Stromal cell of bone marrow (primary cell): Measurements from ENCODE around the gene TRIM28.
A peak's percentile ranks its signal among the peaks of the same experiment; 100 is the strongest.

Source experiments
- DNase-seq: peaks from one replicate; pipeline ENCODE4 v3.0.0-alpha.2; 2012; ENCODE audit warnings: low read depth

TRIM28 gene

GRCh38 chr19:58549664-58550361 lies 5.9 kb downstream of the TRIM28 start:
- DNase-seq, result no peak

GRCh38 chr19:58550362-58551122 lies 6.7 kb downstream of the TRIM28 start:
- no peak for DNase-seq

GRCh38 chr19:58551123-58551497 lies 7.2 kb downstream of the TRIM28 start:
- no peak for DNase-seq

GRCh38 chr19:58551577-58552471 lies 8.0 kb downstream of the TRIM28 start:
- DNase-seq, result no peak

DNA sequence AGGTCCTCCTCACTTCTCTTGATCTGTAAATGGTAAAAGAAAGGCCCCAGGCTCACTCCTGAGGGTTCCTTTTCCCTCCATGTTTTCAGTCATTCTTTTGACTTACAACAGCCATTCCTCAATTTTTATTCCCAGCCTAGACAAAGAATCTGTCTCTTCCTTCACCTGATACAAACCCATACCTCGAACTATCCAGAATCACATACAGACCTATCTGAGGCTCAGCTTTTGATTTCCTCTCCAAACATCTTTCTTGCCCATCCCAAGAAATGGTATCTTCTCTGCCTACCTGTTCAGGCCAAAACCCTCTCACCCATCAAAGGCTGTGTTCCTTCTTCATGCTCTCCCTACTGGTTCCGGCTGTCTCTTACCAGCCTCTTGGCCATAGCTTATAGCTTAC lies 8.8 kb downstream of the TRIM28 start:
- no peak for DNase-seq

DNA sequence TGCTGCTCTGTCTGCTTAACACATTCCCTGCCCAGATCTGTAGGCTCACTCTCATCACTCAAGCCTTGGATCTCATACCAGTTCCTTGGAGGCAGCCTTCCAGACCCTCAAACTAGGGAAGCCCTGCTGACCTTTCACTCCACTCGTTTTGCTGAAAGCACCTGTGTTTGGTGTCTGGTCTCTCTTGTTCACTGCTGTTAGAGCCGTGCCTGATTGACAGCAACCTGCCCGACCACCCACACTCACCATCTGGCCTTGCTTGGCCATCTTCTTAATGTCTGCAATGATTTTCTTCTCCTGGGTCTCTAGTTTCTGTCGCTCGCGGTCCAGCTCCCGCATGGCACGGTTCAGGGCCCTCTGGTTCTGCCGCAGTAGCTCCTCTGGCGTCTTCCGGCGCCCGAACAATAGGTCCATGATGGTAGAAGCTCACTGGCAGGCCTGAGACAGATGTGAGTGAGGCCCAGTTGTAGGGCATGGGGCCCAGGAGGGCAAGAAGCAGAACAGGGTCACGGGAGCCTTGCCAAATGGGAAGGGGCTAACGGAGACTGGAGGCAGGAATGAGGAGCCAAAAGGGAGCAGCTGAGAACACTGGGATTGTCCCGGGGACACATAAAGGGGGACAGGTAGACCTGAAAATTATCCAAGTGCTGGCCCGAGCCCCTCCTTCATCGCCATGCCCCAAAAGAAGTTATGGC lies 10.1 kb downstream of the TRIM28 start:
- DNase-seq, result no peak

- DNase-seq, result peak; percentile 93
Observed at GRCh38 chr19:58554494-58555368, 10.9 kb downstream of the TRIM28 start, which contains the start of gene CHMP2A. Gene CHMP2A, minus strand, starts transcription at chr19:58555105. Its CDS starts 893 bp downstream, at chr19:58554212.

GRCh38 chr19:58555369-58555885 lies 11.6 kb downstream of the TRIM28 start:
- no peak for DNase-seq

DNA sequence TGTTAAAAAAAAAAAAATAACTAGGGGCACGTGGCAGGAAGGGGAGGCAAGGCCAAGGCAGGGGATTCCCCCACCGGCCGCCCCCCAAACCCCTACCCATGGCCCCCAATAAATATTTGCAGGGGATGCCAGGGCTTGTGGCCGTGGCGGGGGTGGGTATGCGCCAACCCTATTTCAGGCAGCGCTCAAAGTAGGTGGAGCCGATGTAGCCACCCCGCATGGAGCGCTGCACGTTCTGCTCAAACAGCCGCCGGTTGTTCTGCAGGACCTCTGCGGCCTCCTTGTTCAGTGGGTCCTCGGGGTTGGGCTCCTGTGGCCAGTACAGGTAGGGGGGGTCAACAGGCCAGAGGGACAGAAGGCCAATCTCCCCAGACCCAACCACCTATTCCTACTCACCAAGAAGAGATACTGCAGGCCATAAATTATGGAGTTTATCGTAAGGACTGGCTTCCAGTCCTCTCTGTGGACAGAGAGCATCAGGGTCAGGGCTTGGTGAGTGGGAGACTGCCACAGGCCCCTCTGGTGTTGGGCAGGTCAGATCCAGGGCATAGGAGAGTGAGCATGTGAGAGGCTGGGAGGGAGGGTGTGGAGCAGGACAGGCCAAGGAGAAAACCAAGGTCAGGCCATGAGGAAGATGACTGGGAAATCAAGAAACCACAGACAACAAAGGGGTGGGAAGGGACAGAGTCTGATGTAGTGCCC lies 12.2 kb downstream of the TRIM28 start:
- no peak for DNase-seq

DNA sequence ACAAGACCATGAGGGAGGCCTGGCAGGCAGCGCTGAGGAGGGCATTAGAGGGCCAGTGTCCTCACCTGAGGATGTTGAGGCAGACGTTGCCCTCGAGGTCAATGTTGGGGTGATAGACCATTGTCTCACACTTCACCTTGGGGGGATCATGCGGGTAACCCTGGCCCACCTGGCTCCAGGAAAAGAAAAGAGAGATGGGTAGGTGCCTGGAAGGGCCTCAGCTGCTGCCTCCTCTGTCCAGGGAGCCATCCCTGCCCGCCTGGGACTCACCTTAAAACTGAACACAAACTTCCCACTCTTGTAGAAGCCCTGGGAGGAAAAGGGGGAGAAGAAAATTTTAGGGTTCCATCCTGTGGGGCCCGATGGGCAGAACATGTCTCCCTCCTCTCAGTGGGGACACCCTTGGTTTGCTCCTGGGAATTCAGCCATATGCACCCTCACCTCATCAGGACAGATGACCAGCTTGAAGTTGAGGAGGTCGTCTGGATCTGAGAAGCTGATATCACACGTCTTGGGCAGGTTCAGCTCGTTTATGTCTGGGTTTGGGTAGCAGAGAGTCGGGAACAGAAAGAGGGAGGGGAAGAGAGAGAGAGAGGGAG lies 12.9 kb downstream of the TRIM28 start:
- no peak for DNase-seq

GRCh38 chr19:58557221-58558065 lies 13.6 kb downstream of the TRIM28 start:
- no peak for DNase-seq

DNA sequence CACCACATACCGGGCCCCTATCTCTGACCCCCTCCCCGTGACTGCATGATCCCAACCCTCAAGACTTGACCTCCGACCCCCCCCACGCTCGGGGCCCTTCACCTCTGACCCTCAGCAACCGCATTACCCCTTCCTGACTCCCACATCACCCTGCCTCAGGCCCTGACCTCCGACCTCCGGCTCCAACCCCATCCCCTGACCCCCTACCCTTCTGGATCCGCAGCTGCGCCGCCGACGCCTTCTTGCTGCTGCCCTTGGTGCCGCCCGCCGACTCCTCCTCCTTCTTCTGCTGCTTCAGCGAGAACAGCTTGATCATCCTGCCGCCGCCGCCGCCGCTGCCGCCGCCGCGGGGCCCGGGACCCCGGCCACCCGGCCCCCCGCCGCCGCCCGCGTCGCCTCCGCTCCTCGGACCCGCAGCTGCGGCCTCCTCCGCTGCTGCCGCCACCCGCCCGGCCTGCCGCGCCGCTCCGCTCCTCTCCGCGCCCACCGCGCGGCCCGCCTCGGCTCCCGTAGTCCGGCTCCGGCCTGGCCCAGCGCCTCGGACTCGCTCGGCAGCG lies 14.3 kb downstream of the TRIM28 start, which contains the start of gene UBE2M:
UBE2M (minus strand) TSS at position 546 of the 557 bp plus-strand sequence; CDS start at position 316, 230 bp downstream.
- DNase-seq, result peak; percentile 12

DNA sequence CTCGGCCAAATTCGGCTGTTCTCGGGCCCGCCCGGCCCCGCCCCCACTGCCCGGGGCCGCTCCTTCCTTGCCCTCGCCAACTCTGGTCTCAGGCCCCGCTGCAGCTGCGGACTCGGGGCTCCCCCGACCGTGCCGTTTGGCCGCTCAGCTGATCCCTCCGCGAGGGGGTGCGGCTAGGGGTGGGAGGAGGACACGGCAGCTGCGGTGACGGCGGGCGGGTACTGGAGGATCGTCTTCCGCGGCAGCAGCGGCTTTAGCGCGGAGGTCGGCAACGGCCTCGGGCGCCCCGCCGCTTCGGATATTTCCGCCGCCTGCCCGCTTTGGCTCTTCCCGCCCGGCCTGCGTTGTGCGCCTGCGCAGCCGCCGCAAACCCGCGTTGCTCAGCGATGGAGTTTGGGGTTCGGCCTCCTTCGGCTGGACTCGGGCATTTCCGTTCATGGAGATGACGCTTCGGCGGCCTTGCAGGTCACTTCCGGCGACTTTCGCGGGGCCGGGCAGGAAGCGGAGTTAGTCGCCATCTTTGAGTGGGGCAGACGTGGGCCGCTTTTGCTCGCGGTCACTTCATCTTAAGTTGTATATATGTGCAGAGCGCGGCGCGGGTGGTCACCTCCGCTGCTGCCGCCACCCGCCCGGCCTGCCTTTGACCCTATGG lies 14.9 kb downstream of the TRIM28 start:
- DNase-seq, result peak; percentile 95

DNA sequence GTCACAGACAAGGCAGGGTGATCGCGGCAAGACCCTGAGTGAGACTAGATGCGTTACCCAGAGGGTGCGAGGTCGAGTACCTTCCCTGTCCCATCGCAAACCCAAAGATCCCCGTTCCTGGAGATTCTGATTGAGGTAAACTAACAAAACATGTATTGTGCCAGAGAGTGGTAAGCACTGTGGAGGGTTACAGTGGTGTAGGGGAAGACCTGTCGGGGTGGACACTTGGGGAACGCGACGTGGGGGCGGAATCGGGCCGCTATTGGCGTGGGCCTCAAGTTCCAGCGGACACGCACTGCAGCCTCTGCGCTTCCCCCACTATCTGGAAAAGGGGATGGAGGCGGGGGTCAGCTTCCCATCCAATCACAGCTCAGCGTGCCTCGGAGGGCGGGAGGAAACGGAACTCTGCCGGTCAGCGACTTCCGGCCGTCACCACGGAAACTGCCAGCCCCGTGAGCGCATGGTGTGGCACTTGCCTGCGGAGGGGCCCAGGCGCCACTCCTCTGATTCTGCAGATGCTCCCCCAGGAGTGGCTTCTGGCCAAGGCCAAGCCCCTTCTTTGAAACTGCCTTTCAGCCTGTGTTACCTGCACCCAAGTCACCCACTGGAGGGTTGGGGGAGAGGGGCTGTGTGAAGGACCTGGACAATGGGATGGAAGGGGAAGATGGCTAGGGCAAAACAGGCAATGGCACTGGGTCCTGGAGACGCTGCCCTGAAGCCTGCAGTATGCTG lies 15.6 kb downstream of the TRIM28 start:
- DNase-seq, result peak; percentile 86

DNA sequence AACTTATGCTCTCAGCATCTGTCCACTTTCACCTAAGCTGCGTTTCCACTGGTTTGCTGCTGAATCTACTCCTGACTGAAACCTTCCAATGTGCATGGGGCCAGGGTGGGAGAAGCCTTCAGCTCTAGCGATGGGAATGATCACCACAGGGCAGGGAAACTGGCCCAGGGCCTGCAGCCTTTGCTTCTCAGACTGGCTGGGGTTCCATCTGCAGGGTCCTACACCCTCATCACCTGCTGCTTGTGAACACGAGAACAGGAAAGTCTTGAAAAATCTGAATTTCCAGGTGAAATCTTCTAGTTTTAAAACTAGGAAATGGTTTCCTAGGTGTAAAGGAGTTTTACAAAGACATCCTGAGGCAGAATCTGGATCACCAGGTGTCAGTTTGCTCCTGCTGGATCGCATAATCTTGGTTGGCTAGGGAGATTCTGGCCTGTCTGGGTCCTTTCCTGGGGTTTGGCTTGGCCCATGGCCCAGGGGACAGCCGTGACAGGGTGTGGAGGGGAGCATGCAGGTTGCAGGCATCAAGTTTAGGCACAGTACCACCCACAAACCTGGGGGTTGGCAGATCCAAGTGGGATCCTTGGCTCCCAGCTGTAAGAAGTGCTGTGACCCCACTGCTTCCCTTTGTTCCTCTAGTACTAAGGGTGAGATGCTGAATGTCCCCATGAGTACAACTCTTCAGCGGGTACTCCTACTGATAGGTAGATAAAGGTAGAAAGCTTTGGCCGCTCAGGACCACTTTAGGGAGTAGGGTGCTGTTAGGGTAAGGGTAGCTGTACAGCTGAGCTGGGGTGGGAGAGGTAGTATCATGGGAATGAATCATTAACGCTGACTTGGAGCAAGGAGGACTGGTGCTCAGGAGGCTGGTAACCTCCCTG lies 16.4 kb downstream of the TRIM28 start:
- DNase-seq, result no peak

DNA sequence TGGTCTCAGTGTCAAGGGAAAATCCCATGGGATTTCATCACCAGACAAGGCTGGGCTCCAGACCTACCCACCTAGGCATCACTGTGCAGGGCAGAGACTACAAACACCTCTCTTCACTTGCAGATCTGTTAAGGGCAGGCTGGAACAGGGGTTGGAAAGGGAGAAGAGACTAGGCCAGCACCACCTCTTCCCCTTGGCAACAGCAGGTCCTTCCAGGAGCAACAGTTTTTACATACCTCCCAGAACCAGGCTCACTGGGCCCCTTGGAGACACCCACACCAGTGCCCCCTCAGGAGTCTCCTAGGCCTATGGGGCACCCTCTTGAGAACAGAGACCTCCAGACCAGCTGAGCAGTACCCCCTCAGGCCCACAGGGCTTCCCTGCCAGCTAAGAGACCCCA lies 17.1 kb downstream of the TRIM28 start:
- DNase-seq, result no peak
